G401 (cell line): ENCODE results near the gene NDC1. TPM values are rescaled to one million over a fixed set of nuclear protein-coding genes. Genes with fewer than 3 reads are reported as not detected.
"Not testable (repeated sequence)": the region's sequence is repeated elsewhere in the genome, so short reads cannot be mapped to it uniquely, and the experiment has no call there.

Source experiments
- DNase-seq: peaks from one replicate; pipeline ENCODE4 v3.0.0-alpha.2; 2015; ENCODE audit warnings: low spot score
- in situ Hi-C: cut with HindIII; loops from 2 replicates; pipeline ENCODE4 v1.10.0; 2016; ENCODE audit warnings: low sequenced_read_pairs, mixed read lengths
- total RNA-seq: library from RNA; depleted of rRNA; stranded (reverse); fragments of >200 nt; shearing (Covaris generic); gene quantifications from 2 replicates; pipeline ENCODE4 v1.2.3, GENCODE V29; 2014; rRNA removed

Gene NDC1
- total RNA-seq: 55.2 and 78.6 TPM in 2 replicates

- DNase-seq: peak; percentile 99
- in situ Hi-C loops: no loop called here
Observed at GRCh38 chr1:53837924-53838653, at the start of gene NDC1. Gene NDC1, minus strand, starts transcription at chr1:53838296. Its CDS starts 35 bp downstream, at chr1:53838261.

GRCh38 chr1:53883600-53883999, 45.5 kb upstream of the NDC1 start:
- in situ Hi-C loops, DNase-seq: not testable (repeated sequence)

DNA sequence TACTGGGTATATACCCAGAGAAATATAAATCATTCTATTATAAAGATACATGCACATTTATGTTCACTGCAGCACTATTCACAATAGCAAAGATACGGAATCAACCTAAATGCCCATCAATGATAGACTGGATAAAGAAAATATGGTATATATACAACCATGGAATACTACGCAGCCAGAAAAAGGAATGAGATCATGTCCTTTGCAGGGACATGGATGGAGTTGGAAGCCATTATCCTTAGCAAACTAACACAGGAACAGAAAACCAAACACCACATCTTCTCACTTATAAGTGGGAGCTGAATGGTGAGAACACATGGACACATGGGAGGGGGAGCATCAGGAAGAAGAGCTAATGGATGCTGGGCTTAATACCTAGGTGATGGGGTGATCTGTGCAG, 43.8 kb upstream of the NDC1 start:
- in situ Hi-C loops, DNase-seq: not testable (repeated sequence)

GRCh38 chr1:53878492-53879105, 40.5 kb upstream of the NDC1 start:
- DNase-seq: peak; percentile 44
- in situ Hi-C loops: no loop called here

GRCh38 chr1:53875150-53875549, 37.1 kb upstream of the NDC1 start:
- DNase-seq, in situ Hi-C loops: not testable (repeated sequence)

GRCh38 chr1:53871773-53872484, 33.8 kb upstream of the NDC1 start:
- in situ Hi-C loops: no loop called here
- DNase-seq: no peak

- in situ Hi-C loops: no loop called here
- no peak for DNase-seq
Observed at GRCh38 chr1:53871221-53871620, 33.1 kb upstream of the NDC1 start.

DNA sequence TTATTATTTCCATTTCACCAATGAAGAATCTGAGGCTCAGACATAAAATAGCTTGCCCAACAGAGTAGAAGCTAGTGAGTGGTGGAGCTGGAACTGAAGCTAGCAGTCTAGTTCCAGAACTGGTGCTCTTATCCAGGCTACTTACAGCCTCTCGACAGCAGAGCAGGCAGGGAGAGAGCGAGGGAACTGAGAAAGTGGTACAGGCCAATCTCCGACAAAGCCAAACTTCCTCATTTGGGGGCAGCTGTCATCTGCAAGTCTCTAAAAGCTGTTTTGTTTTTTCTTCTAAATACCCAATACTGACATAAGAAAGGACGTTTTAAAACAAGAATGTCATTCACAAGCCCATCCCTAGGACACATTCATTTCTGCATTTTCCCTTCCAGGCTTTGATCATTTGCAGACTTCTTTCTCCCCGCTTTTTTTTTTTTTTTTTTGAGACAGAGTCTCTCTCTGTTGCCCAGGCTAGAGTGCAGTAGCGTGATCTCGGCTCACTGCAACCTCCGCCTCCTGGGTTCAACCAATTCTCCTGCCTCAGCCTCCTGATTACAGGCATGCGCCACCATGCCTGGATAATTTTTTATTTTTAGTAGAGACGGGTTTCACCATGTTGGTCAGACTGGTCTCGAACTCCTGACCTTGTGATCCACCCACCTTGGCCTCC, 31.5 kb upstream of the NDC1 start:
- in situ Hi-C loops: no loop called here

DNA sequence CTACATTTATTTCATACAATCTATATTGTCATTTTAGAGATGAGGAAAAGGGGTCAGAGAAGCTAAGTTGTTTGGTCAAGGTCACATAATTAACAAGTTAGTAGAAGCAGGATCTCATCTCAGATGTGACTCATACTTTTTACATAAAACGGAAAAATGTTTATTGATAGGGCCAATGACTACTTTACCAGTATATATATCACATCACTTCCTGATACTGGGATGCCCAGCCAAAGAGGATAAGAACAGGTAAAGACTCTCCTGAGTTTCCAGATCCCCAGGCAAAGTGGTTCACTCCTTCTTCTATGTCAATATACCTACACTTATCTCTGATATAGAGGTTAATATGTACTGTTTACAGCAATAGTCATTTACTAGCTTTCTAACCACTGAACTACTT, 30.5 kb upstream of the NDC1 start:
- no peak for DNase-seq
- in situ Hi-C loops: no loop called here

More for the DNA sequence above, 31.5 kb upstream of the NDC1 start:
- no peak for DNase-seq

- DNase-seq: no peak
- in situ Hi-C loops: no loop called here
Observed at GRCh38 chr1:53862507-53862906, 24.4 kb upstream of the NDC1 start.

GRCh38 chr1:53860967-53861411, 22.9 kb upstream of the NDC1 start:
- in situ Hi-C loops: no loop called here
- peak; percentile 59 for DNase-seq

DNA sequence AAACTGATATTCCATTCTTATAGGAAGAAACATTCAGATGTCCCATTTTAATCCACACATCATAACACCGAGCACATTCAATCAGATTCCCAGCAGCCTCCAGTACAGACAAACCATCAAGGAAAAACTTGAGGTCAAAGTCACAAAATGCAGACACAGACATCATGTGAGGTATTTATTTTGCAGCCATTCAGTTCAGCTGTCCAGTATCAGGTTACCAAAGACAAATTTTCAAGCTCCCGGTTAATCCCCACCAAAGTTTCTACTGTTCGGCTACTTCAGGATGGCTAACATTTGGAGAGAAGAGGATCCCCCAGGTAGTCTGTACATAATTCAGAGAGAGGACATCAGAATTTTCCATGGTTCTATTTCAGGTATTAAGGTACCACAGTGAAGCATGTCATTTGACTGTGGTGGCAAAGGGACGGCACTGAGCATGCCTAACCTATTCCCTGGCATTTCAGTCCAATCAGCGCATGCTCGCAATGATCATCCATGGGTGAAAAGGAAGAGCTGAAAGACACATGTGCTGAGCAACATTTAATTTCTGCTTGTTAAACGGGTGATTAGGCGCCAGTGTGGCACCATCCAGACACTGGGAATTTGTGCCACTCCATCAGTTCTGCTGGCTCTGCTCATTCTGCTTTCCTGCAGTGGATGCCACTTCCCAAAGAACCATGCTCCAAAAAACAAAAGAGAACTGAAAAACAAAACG, 13.6 kb upstream of the NDC1 start:
- in situ Hi-C loops: no loop called here
- DNase-seq: no peak

GRCh38 chr1:53850082-53850673, 12.1 kb upstream of the NDC1 start:
- in situ Hi-C loops: no loop called here

DNA sequence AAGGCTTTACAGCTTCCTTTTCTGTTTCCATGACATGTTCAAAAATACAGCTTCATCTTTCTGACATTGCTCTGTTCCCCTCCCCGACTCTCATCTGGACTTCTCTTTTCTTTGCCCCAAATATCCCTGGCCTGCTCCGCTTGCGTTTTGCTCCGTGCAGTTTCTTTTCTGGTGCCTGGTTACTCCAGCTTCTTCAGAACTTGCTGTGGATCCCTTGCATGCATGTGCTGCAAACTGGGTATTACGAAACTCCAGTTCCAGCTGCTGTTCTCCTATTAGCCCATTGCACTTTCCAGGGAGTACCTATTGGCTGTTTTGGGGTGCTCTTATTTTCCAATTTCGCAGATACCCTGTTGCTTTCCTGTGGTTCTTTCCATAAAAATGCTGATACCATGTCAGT, 9.9 kb upstream of the NDC1 start:
- in situ Hi-C loops: no loop called here
- no peak for DNase-seq

More at GRCh38 chr1:53850082-53850673, 12.1 kb upstream of the NDC1 start:
- no peak for DNase-seq

DNA sequence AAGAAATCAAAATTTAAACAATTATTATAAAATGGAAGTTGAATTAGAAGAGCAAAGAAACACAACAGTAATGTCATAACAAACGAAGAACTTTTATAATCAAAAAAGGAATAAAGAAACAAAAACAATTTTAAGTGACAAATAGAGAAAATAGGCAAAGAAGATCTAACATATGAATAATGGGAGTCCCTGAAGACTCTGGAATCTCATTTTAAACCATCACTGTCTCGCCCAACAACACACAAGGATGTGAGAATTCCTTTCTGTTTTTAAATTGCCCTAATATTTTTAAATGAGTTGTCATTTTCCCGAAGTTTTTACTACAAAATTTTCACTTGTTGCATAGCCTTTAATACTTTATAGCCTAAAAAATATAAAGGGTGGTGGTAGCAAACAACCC, 4.3 kb upstream of the NDC1 start:
- no peak for DNase-seq
- in situ Hi-C loops: no loop called here

GRCh38 chr1:53838654-53838974, 518 bp upstream of the NDC1 start:
- in situ Hi-C loops: no loop called here
- DNase-seq: no peak

GRCh38 chr1:53837646-53837923, 511 bp downstream of the NDC1 start:
- in situ Hi-C loops: no loop called here
- DNase-seq: no peak

DNA sequence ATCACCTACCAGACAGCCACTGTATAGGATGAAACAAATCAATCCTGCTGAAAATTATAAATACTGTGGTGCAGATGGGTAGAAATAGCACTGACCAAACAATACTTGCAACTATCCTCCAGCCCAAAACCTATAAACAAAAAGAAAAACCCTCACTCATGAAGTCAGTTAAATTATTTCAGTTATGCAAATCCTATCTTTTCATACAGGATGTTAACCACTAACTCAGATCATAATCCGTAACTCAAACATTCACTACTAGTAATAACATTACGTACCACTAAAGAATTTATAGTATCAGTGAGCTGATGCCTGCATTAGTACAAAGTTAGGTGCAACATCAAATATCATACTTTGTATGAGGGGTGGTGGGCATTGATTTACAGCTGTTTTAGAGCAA, 2.6 kb downstream of the NDC1 start:
- DNase-seq: no peak
- in situ Hi-C loops: no loop called here

DNA sequence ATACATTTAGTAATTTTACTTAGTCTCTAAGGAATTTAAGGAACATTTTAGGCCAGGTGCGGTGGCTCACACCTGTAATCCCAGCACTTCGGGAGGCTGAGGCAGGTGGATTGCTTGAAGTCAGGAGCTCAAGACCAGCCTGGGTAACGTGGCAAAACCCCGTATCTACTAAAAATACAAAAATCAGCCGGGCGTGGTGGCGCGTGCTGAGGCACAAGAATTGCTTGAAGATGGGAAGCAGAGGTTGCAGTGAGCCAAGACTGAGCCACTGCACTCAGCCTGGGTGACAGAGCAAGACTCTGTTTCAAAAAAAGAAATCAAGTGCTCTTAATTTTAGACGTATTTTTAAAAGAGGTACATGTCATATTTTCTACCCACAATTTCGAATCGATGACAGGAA, 3.3 kb downstream of the NDC1 start:
- in situ Hi-C loops: no loop called here
- DNase-seq: no peak
